Measurements from ENCODE around the gene SHISA4.
"Not testable (repeated sequence)": the region's sequence is repeated elsewhere in the genome, so short reads cannot be mapped to it uniquely, and the experiment has no call there.

SHISA4 gene

DNA sequence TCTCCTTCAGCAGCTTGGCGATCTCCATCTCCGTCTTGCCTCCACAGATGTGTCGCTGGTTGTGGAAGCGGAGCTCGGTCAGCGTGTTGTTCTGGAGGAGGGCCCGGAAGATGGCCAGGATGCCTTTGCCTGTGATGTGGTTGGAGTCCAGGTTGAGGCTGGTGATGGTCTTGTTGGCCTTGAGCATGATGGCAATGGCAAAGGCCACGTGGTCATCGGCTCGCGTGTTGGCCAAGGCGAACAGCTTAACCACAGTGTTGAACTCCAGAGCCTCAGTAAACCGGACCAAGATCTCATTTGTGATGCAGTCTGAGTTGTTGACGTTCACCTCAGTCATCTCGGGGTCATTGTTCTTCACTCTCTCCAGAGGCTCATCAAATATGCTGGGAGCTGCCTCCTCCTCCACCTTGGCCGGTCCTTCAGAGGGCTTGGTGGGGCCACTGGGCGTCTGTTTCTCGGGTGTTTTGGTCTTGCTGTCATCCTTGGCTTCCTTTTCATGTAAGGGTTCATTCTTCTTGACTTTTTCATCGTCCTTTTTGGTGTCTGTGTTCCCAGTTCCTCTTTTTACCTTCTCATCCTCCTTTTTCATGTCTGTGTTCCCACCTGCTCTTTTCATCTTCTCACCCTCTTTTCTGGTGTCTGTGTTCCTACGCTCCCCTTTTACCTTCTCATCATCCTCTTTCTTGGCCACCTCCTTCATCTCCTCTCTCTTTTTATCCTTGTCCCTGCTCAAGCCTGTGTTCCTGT, 11.2 kb downstream of the SHISA4 start:
- no peak for DNase-seq

DNA sequence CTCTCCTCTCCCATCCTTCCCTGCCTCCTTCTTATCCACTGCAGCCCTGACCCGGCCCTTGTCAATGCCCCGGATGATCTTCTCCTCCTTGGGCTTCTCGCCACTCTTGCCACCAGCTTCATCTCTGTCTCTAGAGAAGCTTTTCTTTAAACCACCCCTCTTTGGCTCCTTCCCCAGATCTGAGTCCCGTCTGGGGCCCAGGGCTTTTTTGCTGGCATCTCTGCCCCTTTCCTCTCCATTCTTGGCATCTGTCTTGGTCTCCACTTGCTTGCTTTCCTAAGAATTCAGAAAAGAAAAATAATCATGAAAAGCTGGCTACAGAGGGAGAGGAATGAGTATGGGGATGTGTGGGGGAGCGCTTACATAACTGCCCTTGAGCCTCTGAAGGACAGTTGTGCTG, 11.8 kb downstream of the SHISA4 start:
- no peak for DNase-seq

DNA sequence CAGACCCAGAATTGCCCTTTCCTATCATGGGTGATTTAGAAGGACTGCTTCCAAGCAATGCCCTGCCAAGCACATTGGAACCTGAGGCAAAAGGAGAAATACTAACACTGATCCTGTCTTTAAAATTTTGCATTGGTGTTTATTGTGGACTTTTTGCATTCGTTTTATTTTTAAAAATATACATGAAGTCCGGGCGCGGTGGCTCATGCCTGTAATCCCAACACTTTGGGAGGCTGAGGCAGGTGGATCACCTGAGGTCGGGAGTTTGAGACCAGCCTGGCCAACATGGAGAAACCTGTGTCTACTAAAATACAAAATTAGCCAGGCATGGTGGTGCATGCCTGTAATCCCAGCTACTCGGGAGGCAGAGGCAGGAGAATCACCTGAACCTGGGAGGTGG, 12.3 kb downstream of the SHISA4 start:
- not testable (repeated sequence) for DNase-seq

DNA sequence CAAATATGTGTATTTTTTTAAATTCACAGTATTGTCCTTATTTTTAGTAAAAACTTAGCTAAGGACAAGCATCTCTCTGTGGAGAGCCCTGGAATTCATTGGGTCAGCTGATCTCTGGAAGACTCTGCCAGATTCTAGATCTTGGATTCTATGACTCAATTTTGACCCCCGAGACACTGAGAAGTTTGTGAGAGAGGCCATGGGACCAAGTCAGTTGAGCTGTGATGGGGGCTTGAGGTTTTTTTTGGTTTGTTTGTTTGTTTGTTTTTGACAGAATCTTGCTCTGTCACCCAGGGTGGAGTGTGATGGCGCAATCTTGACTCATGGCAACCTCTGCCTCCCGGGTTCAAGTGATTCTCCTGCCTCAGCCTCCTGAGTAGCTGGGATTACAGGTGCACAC, 13.5 kb downstream of the SHISA4 start:
- DNase-seq, result no peak

DNA sequence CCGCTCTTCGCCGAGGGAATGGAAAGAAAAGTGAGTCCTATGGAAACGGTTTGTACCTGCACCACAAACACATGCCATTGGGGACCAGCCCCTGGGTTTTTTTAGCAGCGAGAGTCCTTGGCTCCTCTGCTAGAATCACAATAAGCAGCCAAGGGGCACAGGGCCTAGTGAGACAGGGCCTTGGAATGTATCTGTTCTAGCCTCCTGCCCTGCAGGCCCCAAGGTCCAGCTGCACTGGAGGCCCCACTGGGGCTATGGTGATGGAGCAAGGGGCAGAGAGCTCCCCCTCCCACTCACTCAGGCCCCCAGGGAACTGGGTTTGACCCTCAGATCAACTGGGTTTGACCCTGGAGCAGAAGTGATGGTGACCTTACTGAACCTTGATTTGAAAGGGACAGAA, 14.4 kb downstream of the SHISA4 start:
- no peak for DNase-seq

DNA sequence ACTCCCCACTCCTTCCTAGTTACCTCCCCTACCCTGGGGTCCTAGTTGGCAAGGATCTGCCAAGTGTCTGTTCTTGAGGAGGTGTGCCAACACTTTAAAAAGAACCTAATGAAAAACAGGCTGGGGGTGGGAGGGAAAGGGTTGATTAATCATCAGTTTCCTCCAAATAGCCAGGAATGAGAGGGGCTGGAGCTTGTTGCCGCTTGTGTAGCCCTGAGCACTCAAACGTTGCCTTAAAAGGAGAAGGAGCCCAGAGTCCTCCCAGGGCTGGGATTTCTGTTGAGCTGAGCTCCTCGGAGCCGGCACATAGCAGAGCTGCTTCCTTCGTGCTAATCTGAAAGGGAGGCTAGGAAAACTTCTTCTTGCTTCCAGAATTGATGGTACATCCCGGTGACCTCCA, 15.9 kb downstream of the SHISA4 start:
- no peak for DNase-seq

DNA sequence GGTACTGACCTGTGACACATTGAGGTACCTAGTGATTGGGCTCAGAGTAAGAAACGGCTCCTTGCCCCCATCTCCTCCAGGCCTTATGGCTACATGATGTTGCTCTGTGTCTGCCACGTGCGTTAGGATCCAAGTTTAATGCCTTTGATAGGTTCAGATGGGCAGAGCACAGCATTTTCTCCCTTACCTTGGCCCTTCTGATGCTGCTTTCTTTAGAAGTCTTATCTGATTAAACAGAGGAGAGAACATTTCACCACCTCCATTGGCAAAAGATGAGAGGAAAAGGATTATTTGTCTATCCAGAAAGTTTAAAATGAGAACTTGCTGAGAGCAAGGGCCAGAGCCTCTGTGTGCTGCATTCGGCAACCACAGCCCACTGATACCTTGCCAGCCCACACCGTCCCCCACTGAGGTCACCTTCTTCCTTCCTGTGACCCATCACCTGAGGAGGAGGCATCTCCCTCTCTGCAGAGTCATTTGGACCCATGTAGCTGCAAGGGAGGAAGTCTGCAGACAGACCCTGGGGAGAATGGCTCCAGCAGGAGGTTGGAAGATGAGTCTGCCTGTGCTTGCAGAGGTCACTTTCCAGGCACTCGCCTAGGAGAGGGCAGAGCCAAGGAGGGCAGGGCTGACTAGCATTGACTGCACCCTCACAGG, 16.7 kb downstream of the SHISA4 start:
- DNase-seq, result no peak

DNA sequence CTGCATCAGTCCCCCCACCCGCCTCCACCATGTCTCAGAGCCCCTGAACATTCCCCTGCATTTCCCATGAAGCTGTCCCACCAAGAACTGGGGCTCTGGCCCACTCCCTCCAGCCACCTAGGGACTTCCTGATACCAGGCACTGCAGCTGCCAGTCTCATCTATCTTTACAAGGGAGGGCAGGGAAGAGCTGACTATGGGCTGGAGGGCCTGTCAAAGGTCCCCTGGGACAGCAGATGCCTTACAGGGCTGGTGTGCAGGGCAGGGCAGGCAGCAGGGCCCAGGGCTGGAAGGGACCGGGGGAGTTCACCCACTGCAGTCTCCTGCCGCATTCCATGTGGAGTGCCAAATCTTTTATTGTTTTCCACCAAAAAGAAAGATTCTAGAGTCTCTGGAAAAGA, 17.6 kb downstream of the SHISA4 start:
- DNase-seq, result no peak

DNA sequence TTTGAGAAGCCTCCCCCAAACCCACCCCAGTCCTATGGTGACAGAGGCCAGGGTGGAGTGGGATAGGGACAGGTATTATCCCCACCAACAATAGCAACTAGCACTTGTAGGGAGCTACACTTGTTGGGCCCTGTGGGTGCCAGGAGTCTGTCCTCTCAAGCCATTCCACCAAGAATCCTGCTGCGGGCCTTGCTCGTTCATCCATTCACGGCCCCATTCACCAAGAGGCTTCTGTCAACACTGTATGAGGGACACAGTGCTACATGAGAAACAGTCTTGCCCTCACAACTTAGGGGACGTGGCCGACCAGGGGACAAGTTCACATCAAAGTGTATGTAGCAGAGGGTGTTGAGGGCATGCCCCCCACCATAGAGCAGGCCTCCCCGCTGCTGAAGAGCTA, 18.9 kb downstream of the SHISA4 start:
- no peak for DNase-seq

DNA sequence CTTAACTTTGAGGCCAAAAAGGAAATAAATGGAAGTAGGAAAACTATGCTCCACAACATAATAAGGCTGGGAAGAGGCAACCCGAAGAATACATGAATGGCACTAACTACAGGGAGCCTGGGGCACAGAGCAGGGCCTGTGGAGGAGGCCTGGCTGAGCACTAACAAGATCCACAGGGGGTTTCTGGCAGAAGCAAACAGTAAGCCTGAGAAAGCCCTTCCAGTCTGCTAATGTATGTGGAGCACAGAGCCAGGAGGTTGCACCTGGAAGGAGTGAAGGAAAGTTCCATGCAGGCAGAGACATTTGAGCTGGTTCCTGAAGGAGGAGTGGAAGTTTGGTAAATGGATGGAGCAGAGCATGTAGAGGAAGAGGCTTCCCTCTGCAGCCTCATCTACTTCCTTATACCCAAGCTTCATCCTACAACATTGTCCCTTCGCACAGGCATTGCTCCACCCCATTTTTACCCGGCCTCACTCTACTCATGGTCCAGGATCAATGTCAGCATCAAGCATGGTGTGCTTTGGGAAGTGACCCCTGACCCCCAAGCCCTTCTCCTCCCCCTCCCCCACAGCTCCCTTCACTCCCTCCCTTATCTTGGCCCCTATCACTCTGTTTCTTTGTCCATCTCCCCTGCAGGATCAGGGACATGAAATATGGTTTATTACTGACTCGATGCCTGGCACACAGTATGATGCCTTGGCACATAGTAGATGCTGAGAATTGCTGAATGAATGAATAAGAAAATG, 23.3 kb downstream of the SHISA4 start:
- DNase-seq, result no peak

DNA sequence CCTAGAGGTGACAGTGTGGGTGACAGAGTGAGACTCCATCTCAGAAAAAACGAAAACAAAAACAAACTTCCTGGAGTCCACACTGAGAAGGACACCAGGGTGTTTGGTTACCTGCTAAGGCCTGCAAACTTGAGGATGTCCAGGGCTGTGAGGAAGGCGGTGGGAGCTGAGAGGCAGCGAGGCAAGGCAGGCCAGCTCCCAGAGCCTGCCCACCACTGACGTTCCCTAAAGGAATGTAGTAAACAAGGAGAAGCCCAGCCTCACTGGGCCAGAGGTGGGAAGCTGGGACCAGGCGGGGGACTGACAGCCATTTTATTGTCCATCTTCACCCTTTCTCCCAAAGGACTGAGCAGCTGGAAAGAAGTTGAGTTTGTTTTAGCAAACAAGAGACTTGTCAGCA, 24.1 kb downstream of the SHISA4 start:
- no peak for DNase-seq

DNA sequence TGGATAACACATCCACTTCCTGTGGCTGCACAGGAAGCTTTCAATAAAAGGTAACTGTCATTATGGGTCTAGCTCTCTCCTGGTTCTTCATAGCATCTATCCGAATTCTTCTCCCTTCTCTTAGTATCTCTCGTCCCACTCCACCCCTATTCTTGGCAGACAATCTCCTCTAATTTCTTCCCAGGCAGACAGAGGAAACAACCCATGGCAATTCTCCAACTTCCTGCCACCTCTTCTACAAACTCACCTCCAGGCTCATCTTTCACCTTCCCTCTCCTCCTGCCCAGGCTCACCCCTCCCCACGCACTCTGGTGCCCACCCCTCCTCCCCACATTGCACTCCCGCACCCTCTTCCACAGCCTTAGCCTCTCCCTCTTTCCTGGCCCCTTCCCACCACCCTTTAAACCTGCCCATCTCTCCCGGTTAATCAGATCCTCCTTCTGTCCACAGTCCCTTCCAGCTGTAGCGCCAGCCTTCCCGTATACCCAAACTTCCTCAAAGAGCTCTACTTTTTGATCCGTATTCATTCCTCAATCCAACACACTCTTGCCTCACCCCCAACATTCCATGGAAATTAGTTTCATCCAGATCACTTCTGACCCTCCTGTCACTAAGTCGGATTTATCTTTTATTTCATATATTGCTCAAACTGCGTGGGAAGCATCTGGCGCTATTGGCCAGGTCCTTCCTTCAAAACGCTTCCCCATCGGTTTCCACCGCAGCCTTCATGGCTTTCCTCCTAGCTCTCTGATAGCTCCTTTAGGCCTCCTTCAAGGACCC, 25.9 kb downstream of the SHISA4 start:
- DNase-seq, result no peak

DNA sequence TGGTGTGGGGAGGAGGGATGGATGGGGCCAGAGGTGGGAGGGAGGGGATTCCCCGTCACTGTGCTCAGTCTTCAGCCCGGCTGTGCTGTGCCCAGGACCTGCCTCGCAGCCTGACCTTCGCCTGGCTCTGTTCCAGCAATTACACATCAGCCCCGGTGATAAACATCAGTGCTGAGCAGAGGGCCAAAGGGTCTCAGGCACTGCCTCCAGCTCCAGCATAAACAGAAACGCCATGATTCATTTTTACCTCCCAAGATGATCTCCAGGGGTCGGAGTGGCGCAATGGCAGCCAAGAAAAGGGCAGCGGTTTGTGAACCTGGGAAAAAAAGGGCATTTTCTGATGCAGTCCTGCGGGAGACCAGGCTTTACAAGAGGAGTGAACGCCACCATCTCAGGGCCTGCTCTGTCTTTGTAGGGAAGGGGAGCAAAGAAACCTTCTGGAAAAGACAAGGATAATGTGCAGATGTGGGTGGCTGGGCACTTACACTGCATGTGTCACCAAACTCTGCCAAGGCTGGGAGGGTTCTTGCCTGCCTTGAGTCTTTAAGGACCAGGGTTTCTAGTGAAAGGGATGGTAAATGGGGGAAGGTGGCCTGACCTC, 28.1 kb downstream of the SHISA4 start:
- DNase-seq, result no peak

DNA sequence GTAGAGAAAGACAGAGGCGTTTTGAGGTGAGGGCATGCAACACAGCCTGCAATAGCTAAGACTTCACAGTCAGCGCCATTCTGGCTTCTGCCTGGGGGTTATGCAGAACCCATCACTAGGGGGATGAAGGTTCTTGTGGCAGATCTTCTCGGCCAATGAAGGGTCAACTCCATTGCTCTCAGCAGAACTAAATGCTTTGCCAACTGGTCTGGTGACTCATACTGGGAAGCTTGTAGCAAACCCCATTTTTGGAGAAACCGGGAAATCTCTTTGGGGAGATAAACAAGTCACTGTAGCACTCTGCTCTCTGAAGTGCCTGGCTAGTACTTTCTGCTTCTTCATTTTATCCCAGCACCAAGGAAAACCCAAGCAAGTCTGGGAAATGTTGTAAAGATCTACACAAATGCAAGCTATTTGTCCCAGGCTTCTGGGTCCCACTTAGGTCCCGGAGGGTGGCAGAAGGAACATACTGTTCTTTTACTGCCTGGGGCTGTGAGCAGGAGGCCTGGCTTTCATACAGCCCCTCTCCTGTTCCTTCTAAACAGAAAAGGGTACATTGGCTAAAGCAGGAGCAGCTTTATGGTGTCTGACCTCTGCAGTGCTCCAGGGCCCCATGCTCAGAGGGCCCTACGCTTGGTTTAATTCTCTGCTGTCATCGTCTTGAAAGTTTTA, 28.8 kb downstream of the SHISA4 start:
- no peak for DNase-seq

DNA sequence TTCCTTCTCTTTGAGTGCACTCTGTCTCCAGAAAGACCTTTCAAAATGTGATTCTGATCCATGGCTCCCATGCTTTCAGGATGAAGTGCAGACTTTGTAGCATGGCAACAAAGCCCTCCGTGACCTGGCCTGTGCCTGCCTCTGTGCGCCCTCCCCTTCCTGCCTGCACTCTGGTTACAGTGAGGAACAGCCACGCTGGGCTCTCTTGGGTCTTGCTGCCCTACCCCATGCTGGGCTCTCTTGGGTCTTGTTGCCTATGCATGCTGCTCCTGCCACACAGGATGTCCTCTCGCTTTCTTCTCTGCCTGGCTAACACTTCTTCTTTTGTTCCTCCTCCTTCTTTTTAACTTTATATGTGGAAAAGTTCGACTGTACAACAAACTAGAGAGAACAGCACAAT, 29.6 kb downstream of the SHISA4 start:
- DNase-seq, result no peak

DNA sequence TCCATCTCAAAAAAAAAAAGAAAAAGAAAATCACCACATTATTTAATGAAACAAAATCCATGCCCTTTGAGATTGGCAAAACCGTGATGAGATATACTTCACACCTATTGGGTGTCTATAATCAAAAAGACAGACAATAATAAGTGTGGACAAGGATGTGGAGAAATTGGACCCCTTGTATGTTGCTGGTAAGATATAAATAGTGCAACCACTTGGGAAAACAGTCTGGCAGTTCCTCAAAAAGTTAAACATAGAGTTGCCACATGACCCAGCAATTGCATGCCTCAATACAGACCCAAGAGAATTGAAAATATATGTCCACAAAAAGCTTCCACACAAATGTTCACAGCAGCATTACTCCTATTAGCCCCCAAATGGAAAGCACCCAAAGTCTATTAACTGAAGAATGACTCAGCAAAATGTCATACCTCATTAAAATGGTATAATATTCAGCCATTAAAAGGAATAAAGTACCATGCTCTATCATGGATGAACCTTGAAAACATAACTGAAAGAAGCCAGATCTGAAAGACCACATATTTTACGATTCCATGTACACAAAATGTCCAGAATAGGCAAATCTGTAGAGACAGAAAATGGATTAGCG, 33.4 kb downstream of the SHISA4 start:
- no peak for DNase-seq

DNA sequence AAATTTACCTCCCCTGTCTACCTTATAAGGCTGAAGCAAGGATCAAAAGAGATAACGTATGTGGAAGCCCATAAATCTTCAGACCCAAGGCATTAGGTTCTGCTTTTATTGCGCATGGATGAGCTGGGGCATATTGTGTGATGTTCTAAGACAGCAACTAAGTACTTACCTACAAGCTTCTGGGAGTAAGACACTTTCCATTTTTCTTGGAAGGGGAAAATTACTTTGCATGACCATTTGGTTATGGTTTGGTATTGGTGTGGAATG, 36.5 kb downstream of the SHISA4 start:
- DNase-seq, result no peak

DNA sequence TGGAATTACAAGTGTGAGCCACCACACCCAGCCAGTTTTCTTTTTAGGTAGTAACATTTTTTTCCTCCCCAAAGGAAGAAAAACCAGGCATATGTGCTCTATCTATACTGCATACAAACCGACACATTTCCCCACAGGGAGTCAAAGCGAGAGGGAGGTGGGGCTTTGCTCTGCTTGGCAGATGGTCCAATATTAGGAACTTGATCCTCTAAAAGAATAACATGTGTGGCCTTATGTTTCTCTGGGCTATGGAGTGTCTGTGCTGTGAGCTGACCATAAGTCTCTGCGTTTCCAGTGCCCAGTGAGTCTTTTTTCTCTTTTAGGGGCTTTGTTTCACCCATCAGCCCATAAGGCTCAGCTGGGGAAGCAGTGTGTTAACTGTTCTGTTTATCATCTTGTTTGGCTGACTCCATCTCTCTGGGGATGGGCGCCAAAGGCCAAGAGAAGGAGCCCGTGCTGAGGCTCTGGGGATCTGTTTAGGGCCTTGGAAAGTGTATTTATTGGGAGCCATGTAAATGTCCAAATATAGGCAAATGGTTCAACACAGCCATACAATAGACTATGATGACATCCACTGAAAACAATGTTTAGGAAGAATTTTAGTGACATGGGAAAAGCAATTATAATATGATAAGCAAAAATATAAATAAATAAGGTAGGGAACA, 37.4 kb downstream of the SHISA4 start:
- no peak for DNase-seq

DNA sequence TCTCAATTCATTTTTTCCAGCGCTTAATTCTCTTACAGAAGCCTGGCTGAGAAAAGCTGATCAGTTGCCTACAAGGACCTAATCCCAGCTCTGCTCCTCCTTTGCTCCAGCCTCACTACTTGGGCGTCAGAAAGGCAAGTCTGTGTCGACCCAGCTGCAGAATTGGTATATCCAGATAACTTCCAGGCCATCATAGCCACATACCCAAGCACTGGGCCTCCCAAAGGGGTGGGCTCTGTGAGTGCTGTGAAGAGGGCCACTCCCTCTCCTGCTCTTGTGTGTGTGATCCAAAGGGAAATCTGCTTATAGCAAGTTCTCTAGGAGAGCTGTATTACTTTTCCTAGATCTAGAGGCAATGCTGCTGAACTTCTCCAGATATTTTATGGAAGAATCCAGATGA, 39.6 kb downstream of the SHISA4 start:
- DNase-seq, result no peak

DNA sequence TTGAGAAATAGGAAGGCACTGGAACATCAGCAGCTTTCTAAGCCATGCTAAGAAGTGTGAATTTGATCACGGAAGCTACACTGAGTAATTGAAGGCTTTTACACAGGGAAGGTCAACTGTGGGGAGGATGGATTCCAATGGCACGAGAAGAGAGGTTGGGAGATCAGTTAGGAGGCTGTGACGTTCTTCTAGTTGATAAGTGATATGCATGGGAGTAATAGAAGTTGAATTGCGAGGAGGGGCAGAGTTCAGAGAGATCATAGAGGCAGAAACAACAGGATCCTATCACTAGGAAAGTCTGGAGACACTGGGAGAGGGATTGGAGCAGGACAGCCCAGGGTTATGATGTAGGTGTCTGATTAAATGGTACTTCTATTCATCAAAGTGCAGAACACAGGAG, 41.4 kb downstream of the SHISA4 start:
- no peak for DNase-seq

DNA sequence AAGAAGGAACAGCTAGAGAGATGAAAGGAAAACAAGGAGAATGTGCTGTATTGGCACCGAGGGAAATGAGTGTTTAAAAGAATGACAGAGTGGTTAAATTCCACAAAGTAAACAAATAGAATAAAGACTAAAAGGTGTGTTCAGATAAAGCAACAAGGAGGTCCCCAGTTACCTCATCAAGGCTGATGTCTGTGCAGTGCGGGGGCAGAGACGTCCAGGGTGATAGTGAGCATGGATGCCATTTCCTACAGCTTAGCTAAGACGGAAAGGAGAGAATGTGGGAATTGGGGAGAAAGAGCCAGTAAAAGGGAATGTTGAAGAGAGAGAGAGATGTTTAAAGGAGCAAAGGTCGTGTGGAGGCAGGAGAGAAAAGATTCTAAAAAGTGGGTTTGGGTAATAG, 42.1 kb downstream of the SHISA4 start:
- no peak for DNase-seq

Data from activated naive CD4-positive, alpha-beta T cell treated with Interleukin-2 at 50 U/mL for 16 hours (primary cell).